Spinal cord (tissue), 10 donors: ENCODE results near the gene CTTN. TPM values are rescaled to one million over a fixed set of nuclear protein-coding genes. Genes with fewer than 3 reads are reported as not detected.
A peak's percentile ranks its signal among the peaks of the same experiment; 100 is the strongest.

Experiments
- DNase-seq, 6 donors: peaks; one replicate each; pipeline versions ENCODE4 v3.0.0 to v3.0.0-alpha.2; 2013 to 2015; ENCODE audit warnings: low spot score in 6 of 6, low read depth in 4 of 6
- H3K27ac ChIP-seq: one replicate; pipeline ENCODE4 v1.5.1; 2013; ENCODE audit warnings: low read depth, low read length, control low read depth
- H3K27me3 ChIP-seq: one replicate; pipeline ENCODE4 v1.6.1; 2013; ENCODE audit warnings: low read length; ENCODE audit not compliant: control insufficient read depth, insufficient read depth
- H3K36me3 ChIP-seq: one replicate; pipeline ENCODE4 v1.6.1; 2013; ENCODE audit warnings: low read length; ENCODE audit not compliant: control insufficient read depth, insufficient read depth
- H3K4me1 ChIP-seq: one replicate; pipeline ENCODE4 v1.6.1; 2013; ENCODE audit warnings: low read length; ENCODE audit not compliant: control insufficient read depth, insufficient read depth
- H3K4me3 ChIP-seq: one replicate; pipeline ENCODE4 v1.5.1; 2013; ENCODE audit warnings: low read depth, low read length, control low read depth
- H3K9me3 ChIP-seq: one replicate; pipeline ENCODE4 v1.6.1; 2013; ENCODE audit warnings: low read length; ENCODE audit not compliant: control insufficient read depth, insufficient read depth
- WGBS: methylation state at CpG from one replicate; pipeline ENCODE4 v1.1.5; 2013; ENCODE audit warnings: missing lambda C conversion rate; ENCODE audit not compliant: insufficient coverage; 5-methylcytosine and 5-hydroxymethylcytosine counted together
- polyA plus RNA-seq, 2 donors: library from polyadenylated mRNA; unstranded; fragments of 120-200 nt; gene quantifications; one replicate each; pipeline ENCODE4 v1.2.1, GENCODE V29; 2013; ENCODE audit not compliant: insufficient read length in 2 of 2
- total RNA-seq, 2 donors: library from RNA; depleted of rRNA in 1 of 2; stranded (reverse); fragments of 120-200 nt in 1 of 2; fragments of >200 nt in 1 of 2; gene quantifications; one replicate each; pipeline versions ENCODE4 v1.2.3 to v1.2.4, GENCODE V29; 2013 to 2014
- donor health status: healthy.

The CTTN gene
- total and polyA plus RNA-seq, 4 donors, result 103 to 215 (median 144) TPM

DNA sequence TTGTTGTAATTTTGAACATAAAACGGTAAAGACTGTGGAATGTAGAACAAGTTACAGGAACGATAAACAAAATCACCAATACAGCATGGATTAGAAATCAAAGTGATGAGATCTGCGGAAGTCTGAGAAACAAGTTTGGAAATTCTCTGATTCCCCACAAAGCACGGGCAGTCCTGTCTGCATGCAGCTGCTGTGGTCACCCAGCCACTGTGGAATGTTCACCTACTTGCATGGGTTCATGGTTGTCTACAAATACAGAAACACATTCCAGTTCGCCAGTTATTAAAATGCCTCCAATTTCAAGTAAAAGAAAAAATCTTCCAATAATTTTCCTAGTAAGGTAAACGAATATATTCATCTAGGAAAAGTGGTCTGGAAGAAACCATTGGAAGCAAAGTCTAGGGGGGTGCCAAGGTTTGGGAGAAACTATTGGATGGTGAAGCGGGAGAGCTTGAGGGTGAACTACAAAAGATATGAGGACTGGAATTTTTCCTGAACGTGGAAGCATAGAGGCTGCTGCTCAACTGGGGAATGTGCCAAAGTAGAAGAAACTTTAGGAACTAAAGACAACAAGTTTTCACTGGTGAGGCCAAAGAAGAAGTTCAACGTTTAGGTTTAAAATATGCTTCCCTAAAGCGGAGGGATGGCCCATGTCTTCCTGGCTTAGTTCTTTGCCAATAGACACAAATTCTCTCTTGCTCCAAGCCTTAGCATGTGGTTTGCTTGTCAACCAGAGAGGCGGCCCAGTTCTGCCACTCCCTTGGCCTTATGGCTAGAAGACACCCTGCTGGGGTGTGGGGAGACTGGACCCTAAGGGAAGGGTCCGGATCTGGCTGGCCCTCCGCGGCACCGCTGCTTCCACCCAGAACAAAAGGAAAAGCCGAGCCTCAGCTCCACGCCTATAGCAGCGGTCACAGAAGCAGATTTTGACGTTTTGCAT lies 70.2 kb downstream of the CTTN start:
- Histone ChIP-seq H3K4me1 (peaks cover 32% of the 10 kb centered on the region), H3K9me3 (no peaks in the 10 kb centered on the region), H3K36me3 (peaks cover 21% of the 10 kb centered on the region), H3K4me3 (no peak overlapping the region), H3K27me3 (no peaks in the 10 kb centered on the region), H3K27ac (no peak overlapping the region)
- 81% methylated on average over 13 of the region's 19 CpGs for WGBS
- DNase-seq, result peak in 2 of 6 donors; percentile 63 to 70

DNA sequence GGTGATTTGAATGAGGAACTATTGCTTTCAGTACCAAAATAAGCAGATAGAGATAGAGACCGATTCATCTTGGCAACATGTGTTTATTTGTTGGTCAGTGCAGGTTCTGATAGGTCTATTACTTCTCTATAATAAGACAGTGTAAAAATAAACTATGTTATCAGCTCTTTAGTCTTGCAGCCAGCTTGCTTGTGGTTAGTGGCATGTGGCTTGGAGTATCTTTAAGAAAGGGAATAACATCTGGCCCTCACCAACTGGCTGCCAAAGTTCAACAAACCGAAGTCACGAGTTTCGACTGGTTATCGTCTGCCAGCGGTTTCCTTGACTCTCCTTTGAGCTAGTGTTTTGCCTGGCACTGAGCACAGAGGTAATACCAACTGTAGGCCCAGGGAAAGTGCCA lies 71.8 kb downstream of the CTTN start:
- no peaks in the 10 kb centered on the region for H3K27me3 ChIP-seq
- no peak for DNase-seq
- H3K36me3 ChIP-seq, result peaks cover 33% of the 10 kb centered on the region
- WGBS, result 83% methylated on average over 5 of the region's 6 CpGs
- H3K27ac ChIP-seq, result no peak overlapping the region
- no peak overlapping the region for H3K4me3 ChIP-seq
- H3K4me1 ChIP-seq, result peaks cover 23% of the 10 kb centered on the region
- no peaks in the 10 kb centered on the region for H3K9me3 ChIP-seq

DNA sequence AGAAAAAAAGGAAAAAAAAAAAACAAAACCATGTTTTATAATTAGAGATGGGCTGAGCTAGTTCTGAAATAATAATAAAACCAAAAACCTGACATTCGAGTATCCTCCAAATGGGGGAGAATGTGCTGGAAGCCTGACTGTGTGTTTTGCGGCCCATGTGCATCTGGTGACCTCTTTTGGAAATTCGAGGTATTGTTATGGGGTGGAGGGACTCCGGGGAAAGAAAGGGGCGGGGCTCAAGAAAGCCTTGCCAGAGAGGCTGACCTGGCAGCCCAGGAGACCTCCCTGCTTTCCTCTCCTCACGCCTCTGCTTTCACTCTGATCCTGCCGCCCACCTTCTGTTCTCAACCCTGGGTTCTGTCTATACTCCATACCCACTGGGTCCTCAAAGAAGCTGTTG lies 72.9 kb downstream of the CTTN start:
- Histone ChIP-seq H3K4me1 (peaks cover 17% of the 10 kb centered on the region), H3K27me3 (no peaks in the 10 kb centered on the region), H3K36me3 (peaks cover 33% of the 10 kb centered on the region), H3K4me3 (no peak overlapping the region), H3K27ac (no peak overlapping the region), H3K9me3 (no peaks in the 10 kb centered on the region)
- WGBS, result 53% methylated on average over 3 of the region's 7 CpGs
- no peak for DNase-seq

DNA sequence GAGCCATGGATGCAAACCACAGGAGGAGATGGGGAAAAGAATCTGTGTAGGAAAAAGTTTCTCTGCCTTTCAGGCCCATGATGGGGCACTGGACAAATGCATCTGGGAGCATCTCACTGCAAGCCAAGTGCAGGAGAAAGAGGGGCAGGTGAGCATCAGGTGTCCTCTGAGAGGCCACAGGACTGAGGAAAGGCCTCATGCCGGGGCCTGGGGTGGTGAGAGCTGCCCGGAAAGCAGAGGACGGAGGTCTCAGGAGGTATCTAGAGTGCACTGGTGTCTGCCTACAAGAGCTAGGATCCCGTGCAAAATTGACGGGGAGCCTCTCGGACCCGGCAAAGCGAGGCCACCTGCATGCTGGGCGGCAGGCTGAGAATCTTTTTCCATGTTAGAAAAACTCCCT lies 73.9 kb downstream of the CTTN start:
- Histone ChIP-seq H3K27me3 (no peaks in the 10 kb centered on the region), H3K36me3 (peaks cover 38% of the 10 kb centered on the region), H3K9me3 (no peaks in the 10 kb centered on the region), H3K4me3 (no peak overlapping the region), H3K4me1 (peaks cover 16% of the 10 kb centered on the region), H3K27ac (no peak overlapping the region)
- DNase-seq, result no peak
- WGBS, result 97% methylated on average over 9 of the region's 9 CpGs

DNA sequence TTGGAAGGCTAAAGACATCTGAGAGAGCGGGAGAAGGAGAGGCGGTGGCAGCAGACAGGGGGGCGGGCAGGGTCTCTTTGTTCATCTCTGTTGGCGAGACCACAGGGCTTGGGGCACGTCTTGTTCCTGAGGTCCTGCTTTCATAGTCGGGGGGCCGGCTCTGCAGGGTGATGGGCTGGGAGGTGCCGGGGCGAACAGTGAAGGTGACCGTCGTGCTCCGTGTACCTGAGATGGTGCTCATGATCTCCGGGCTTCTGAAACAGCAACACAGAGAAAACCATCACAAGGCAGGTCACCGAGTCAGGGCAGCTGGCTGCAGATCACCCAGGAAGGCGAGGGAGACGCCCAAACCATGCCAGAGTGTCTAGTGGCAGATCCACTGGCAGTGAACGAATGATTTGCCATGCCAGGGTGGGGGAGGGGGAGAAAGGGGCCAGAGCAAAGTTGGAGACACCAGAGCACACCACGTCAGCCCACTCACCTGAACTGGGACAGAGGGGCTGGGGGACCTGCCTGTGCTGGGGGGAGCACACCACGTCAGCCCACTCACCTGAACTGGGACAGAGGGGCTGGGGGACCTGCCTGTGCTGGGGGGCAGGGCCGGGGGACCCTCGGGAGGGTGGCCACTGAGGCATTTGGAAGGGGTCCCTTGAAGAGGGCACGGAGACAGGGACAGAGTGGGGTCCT lies 75.0 kb downstream of the CTTN start:
- Histone ChIP-seq H3K27me3 (no peaks in the 10 kb centered on the region), H3K9me3 (no peaks in the 10 kb centered on the region), H3K4me1 (peaks cover 24% of the 10 kb centered on the region), H3K4me3 (no peak overlapping the region), H3K27ac (no peak overlapping the region), H3K36me3 (peaks cover 38% of the 10 kb centered on the region)
- DNase-seq, result no peak
- WGBS, result 93% methylated on average over 20 of the region's 22 CpGs

DNA sequence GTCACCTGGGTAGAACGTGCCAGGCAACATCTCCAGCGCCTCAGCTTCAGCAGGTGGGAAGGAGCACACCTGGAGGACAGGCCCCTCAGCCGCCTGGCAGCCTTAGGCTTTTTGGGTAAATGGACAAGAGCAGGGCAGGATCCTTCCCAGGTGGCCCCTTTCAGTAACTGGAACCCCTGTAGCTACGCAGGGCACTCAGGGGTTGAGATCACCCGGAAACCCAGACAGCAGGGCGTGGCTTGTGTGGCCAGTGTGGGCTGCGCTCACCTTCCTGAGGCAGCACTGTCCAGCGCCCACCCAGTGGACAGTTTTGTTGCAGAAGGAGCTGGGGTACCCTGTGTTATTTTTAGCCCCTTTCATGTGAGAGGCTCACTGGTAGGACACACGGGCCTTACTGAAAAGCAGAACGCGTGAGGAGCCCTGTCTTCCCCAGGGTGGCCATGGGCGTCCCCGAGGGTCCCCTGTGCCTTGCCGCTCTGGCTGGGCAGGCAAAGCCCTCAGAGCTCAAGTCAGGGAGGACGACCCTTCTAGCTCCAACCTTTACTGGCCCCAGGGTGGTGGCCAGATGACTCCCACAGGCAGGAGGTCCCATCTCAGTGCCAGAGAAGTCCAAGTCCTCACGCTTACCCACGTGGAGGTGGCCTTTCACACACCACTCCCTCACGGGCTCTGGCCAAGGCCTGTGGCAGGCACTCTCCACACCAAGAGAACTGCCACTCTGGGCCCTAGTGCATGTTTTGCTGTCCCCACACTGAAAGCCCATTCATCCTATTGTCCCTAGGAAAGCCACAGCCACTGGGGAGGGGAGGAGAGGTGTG lies 75.8 kb downstream of the CTTN start:
- no peaks in the 10 kb centered on the region for H3K9me3 ChIP-seq
- H3K36me3 ChIP-seq, result peaks cover 41% of the 10 kb centered on the region
- no peaks in the 10 kb centered on the region for H3K27me3 ChIP-seq
- WGBS, result 91% methylated on average over 18 of the region's 18 CpGs
- DNase-seq, result no peak
- H3K27ac ChIP-seq, result no peak overlapping the region
- H3K4me3 ChIP-seq, result no peak overlapping the region
- H3K4me1 ChIP-seq, result peaks cover 27% of the 10 kb centered on the region

DNA sequence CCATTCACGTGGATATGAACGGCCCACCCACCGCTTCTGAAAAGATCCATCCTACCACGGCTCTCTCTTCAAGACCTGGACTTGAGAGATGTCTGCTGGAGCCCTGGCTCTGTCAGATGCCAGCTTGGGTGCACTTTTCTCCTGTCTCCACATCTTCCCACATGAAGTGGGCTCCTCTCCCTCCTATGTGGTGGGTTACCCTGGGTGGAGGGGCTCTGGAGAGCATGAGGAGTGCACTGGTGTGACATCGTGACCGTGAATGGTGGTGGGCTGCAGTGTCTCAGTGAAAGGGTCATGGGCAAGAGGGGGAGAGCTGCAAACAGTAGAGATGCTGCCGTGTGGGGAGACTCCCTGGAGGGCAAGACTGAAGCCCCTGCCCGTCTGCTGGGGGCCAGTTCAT lies 76.4 kb downstream of the CTTN start:
- H3K4me1 ChIP-seq, result peaks cover 33% of the 10 kb centered on the region
- H3K27ac ChIP-seq, result no peak overlapping the region
- peaks cover 45% of the 10 kb centered on the region for H3K36me3 ChIP-seq
- DNase-seq, result no peak
- no peaks in the 10 kb centered on the region for H3K9me3 ChIP-seq
- no peaks in the 10 kb centered on the region for H3K27me3 ChIP-seq
- no peak overlapping the region for H3K4me3 ChIP-seq
- WGBS, result 86% methylated on average over 4 of the region's 8 CpGs

DNA sequence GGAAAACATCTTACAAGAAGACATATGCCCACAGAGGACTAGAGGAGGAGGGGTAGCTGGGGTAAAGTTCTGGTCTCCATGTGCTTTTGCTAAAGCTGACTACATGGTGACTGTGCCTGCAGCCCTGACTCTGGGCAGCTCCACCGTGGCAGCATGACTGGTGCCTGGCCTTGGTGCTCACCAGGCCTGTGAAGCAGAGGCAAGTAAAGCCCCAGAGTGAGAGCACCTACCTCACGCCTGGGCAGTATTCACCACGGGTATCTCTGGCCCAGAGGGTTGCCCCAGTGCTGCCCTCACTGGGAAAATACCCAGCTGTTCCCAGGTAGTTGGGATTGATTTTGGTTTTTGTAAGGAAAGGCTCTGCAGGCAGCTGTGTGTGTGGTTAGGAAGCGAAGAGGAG lies 78.3 kb downstream of the CTTN start:
- no peak for DNase-seq
- Histone ChIP-seq H3K27me3 (no peaks in the 10 kb centered on the region), H3K27ac (peak overlapping the region; percentile 69), H3K36me3 (peaks cover 45% of the 10 kb centered on the region), H3K9me3 (no peaks in the 10 kb centered on the region), H3K4me1 (peaks cover 47% of the 10 kb centered on the region), H3K4me3 (no peak overlapping the region)
- WGBS, result 65% methylated on average over 4 of the region's 4 CpGs

DNA sequence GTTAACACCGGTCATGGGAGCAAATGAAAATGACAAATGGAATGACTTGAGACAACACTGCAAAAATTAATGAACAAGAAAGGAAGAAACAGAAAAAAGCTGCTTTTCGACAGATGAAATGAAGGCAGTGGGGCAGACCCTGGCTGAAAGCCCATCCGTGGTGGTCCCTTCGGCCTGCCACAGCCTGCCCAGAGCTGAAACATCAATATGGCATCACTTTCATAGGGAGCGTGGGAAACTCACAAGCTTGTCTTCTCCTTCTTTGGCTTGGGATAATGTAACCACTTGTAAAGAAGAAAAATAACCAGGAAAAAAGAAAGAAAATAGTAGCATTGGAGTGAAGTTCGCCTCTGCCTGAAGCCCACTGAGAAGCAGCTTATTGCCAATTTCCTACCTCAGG lies 78.8 kb downstream of the CTTN start:
- Histone ChIP-seq H3K27me3 (no peaks in the 10 kb centered on the region), H3K36me3 (peaks cover 44% of the 10 kb centered on the region), H3K9me3 (no peaks in the 10 kb centered on the region), H3K27ac (peak overlapping the region; percentile 69), H3K4me3 (no peak overlapping the region), H3K4me1 (peaks cover 52% of the 10 kb centered on the region)
- peak in 1 of 6 donors; percentile 72 for DNase-seq
- WGBS, result 16% methylated on average over 4 of the region's 6 CpGs
